HFF-Myc (cell line): ENCODE data around the gene HOXD10.

Source experiments
- DNase-seq: peaks from one replicate; pipeline ENCODE4 v3.0.0-alpha.2; 2011; ENCODE audit warnings: low read depth; ENCODE audit errors: extremely low read depth
- H3K4me3 ChIP-seq: replicated peaks from 2 replicates; pipeline ENCODE4 v1.5.1; 2011; ENCODE audit warnings: low read depth, mild to moderate bottlenecking, control low read depth, low read length
- TF ChIP-seq, protein P1 (sequence below): IDR thresholded peaks from 2 replicates; pipeline ENCODE4 v1.5.1; 2012; ENCODE audit warnings: mild to moderate bottlenecking, low read depth, low read length, control low read depth; ENCODE audit errors: missing control alignments

HOXD10 gene

DNA sequence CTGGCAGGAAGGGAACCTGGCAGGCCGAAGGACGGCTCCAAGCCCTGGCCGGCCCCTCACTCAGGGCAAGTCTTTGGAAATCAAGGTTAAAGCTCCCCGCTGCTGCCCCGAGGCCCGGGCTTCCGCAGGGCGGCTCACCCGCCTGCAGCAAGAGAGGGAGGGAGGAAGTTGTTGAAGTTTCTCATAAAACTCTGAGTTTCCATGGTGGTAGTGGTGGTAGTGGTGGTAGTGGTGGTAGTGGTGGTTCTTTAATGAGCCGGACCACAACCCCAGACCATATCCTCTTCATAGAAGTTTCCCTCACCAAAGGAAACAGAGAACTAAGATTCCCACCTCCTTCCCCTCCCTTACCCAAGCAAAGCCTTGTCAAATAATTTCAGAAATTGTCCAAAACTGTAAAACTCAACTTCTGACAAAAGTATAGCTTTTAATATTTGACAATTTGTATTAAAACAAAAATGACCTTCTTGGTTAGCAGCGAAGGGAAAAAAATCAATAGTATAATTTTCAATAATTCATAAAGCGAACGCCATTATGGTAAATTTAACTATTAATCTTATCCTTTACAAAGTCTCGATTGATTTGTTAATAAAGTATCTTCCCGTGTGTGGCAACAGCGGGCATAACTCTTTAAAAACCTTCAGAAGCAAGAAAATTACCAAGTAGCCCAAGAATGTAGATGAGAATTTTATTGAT, 1.5 kb upstream of the HOXD10 start:
- no peak overlapping the region for H3K4me3 ChIP-seq
- DNase-seq: no peak
- TF ChIP-seq, protein P1, sequence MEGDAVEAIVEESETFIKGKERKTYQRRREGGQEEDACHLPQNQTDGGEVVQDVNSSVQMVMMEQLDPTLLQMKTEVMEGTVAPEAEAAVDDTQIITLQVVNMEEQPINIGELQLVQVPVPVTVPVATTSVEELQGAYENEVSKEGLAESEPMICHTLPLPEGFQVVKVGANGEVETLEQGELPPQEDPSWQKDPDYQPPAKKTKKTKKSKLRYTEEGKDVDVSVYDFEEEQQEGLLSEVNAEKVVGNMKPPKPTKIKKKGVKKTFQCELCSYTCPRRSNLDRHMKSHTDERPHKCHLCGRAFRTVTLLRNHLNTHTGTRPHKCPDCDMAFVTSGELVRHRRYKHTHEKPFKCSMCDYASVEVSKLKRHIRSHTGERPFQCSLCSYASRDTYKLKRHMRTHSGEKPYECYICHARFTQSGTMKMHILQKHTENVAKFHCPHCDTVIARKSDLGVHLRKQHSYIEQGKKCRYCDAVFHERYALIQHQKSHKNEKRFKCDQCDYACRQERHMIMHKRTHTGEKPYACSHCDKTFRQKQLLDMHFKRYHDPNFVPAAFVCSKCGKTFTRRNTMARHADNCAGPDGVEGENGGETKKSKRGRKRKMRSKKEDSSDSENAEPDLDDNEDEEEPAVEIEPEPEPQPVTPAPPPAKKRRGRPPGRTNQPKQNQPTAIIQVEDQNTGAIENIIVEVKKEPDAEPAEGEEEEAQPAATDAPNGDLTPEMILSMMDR: no peak

DNA sequence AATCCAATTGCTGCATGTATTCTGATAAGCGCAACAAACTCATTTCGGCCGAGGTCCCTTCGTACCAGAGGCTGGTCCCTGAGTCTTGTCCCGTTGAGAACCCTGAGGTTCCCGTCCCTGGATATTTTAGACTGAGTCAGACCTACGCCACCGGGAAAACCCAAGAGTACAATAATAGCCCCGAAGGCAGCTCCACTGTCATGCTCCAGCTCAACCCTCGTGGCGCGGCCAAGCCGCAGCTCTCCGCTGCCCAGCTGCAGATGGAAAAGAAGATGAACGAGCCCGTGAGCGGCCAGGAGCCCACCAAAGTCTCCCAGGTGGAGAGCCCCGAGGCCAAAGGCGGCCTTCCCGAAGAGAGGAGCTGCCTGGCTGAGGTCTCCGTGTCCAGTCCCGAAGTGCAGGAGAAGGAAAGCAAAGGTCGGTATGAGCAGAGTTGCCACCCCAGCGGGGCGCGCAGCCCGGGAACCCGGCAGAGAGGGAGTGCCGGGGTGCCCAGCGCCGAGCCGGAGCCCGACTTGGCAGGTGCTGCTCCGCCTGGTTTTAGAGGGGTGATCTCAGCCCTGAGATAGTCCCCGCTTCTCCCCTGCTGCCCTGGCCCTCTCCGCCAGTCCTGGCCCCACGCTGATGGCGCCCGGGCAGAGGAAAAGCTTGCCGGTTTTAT, 714 bp downstream of the HOXD10 start:
- H3K4me3 ChIP-seq: no peak overlapping the region
- DNase-seq: no peak
- TF ChIP-seq, protein P1: no peak

DNA sequence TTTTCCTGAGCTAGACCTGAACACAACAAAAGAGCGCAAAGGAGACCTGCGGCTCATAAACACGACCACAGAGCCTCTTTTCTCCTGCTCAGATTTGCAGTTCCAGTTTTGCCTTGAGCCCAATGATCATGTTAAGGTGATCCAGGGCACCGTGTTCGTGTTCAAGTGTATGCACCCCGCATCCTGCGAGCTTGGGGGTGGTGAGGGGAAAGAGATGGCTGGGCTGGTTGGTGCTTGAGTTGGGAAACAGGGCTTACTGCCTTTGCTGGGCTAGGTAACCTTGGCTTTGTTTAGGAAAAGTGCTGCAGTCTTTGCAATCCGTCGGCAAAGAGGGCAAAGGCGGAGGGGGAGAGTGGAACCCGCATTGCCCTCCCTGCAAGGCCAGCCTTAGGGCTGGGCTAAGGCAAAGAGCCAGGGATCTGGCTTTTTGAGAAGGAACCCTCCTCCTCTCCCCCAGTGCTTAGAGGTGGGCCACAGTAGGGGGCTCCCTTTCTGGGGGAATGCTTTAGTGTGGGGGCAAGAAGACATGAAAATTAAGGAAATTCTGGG, 1.3 kb downstream of the HOXD10 start:
- DNase-seq: no peak
- TF ChIP-seq, protein P1: no peak
- no peak overlapping the region for H3K4me3 ChIP-seq

DNA sequence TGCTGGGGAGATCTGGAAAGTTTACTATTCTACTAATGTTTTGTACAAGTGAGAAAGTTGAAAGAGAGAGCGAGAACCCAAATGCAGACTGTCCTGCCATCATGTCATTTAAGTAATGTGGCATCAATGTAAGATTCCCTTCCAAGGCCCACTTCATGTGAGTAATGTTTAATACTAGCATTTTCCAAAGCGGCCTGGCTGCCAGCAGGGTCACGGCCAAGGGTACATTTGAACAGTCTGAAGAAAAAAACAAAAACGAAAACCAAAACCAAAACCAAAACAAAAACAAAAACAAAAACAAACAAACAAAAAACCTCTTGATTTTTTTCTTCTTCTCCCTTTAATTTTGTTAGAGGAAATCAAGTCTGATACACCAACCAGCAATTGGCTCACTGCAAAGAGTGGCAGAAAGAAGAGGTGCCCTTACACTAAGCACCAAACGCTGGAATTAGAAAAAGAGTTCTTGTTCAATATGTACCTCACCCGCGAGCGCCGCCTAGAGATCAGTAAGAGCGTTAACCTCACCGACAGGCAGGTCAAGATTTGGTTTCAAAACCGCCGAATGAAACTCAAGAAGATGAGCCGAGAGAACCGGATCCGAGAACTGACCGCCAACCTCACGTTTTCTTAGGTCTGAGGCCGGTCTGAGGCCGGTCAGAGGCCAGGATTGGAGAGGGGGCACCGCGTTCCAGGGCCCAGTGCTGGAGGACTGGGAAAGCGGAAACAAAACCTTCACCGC, 2.2 kb downstream of the HOXD10 start:
- TF ChIP-seq, protein P1: peak; percentile 40
- no peak for DNase-seq
- no peak overlapping the region for H3K4me3 ChIP-seq

DNA sequence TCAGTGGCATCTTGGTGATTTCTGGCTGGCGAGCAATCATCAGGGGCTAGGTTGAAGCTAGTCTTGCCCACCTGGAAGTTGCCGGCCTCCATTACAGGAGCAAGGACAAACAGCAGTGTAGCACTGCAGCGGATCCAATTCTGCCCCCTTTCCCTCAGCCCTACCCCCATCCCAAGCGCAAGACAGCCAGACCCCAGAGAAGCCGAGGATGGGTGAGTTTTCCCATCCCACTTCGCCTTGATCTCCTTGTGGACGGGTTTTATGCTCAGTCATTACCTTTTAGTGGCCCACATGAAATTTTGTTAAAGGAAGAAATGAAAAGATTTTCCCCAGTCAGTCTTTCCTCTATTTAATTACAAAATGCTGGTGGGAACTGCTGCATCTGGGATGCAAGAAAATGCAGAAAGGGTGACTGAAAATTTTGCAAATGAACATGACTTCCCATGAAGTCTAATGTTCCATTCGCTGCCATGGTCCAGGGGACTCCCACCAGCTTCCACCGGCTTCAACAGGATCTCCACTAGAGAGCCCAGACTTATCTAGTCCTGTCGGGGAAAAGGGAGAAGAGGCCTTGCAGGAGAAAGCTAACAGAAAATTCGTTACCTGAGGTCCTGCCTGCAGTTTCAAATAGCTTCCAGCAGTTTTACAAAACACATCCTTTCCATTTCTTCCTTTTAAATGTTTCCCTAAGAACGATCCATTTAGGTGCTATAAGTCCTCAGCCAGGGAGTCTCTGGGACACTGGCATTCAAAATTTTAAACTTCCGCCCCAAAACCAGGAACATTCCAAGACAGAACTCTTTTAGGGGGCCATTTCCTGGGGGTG, 4.0 kb downstream of the HOXD10 start:
- no peak for DNase-seq
- TF ChIP-seq, protein P1: no peak
- no peak overlapping the region for H3K4me3 ChIP-seq
